Skeletal muscle cell (primary cell): ENCODE data around the gene PLIN5.
"Not testable (repeated sequence)": the region's sequence is repeated elsewhere in the genome, so short reads cannot be mapped to it uniquely, and the experiment has no call there.

ENCODE experiments used
- DNase-seq: peaks from one replicate; pipeline ENCODE4 v3.0.0-alpha.2; 2010; ENCODE audit warnings: low read depth
- H3K4me3 ChIP-seq: 2 replicates; pipeline ENCODE4 v1.5.1; 2011; ENCODE audit warnings: low read depth, mild to moderate bottlenecking, control low read depth, low read length, moderate library complexity

The PLIN5 gene

GRCh38 chr19:4548238-4548584 lies 13.2 kb upstream of the PLIN5 start:
- DNase-seq = no peak
- no peak overlapping the region for H3K4me3 ChIP-seq

- H3K4me3 ChIP-seq = no peak overlapping the region
- no peak for DNase-seq
Observed at GRCh38 chr19:4547303-4548237, 12.5 kb upstream of the PLIN5 start.

- H3K4me3 ChIP-seq = no peak overlapping the region
Observed at GRCh38 chr19:4543842-4544647, 9.0 kb upstream of the PLIN5 start.

GRCh38 chr19:4542896-4543841 lies 8.1 kb upstream of the PLIN5 start:
- no peak for DNase-seq
- no peak overlapping the region for H3K4me3 ChIP-seq

More at GRCh38 chr19:4543842-4544647, 9.0 kb upstream of the PLIN5 start:
- no peak for DNase-seq

GRCh38 chr19:4541806-4542145 lies 6.8 kb upstream of the PLIN5 start:
- not testable (repeated sequence) for DNase-seq, H3K4me3 ChIP-seq

- no peak overlapping the region for H3K4me3 ChIP-seq
- DNase-seq = no peak
Observed at GRCh38 chr19:4541114-4541805, 6.2 kb upstream of the PLIN5 start.

GRCh38 chr19:4539693-4540581 lies 4.9 kb upstream of the PLIN5 start, which contains the start of gene LRG1:
TSS of gene LRG1 (minus strand) at chr19:4540036. CDS start at chr19:4540013, 23 bp downstream.
- DNase-seq = no peak
- H3K4me3 ChIP-seq = no peak within 1 kb of the TSS

GRCh38 chr19:4539169-4539692 lies 4.2 kb upstream of the PLIN5 start:
- H3K4me3 ChIP-seq = no peak overlapping the region

GRCh38 chr19:4538601-4538954 lies 3.6 kb upstream of the PLIN5 start:
- DNase-seq = no peak

More at GRCh38 chr19:4539169-4539692, 4.2 kb upstream of the PLIN5 start:
- DNase-seq = no peak

GRCh38 chr19:4537953-4538600 lies 3.1 kb upstream of the PLIN5 start:
- no peak overlapping the region for H3K4me3 ChIP-seq
- no peak for DNase-seq

More at GRCh38 chr19:4538601-4538954, 3.6 kb upstream of the PLIN5 start:
- H3K4me3 ChIP-seq = no peak overlapping the region

- no peak overlapping the region for H3K4me3 ChIP-seq
Observed at GRCh38 chr19:4536798-4537197, 1.8 kb upstream of the PLIN5 start.

GRCh38 chr19:4533835-4534424 lies 1.1 kb downstream of the PLIN5 start:
- DNase-seq = no peak

More at GRCh38 chr19:4536798-4537197, 1.8 kb upstream of the PLIN5 start:
- no peak for DNase-seq

GRCh38 chr19:4533334-4533733 lies 1.7 kb downstream of the PLIN5 start:
- no peak for DNase-seq
- H3K4me3 ChIP-seq = no peak overlapping the region

More at GRCh38 chr19:4533835-4534424, 1.1 kb downstream of the PLIN5 start:
- H3K4me3 ChIP-seq = no peak overlapping the region

- DNase-seq = no peak
Observed at GRCh38 chr19:4531562-4532165, 3.4 kb downstream of the PLIN5 start.

GRCh38 chr19:4529924-4530522 lies 5.0 kb downstream of the PLIN5 start:
- no peak for DNase-seq
- no peak overlapping the region for H3K4me3 ChIP-seq

More at GRCh38 chr19:4531562-4532165, 3.4 kb downstream of the PLIN5 start:
- no peak overlapping the region for H3K4me3 ChIP-seq

GRCh38 chr19:4528843-4529242 lies 6.2 kb downstream of the PLIN5 start:
- no peak for DNase-seq
- H3K4me3 ChIP-seq = no peak overlapping the region
